Testis (tissue), 2 donors: Measurements from ENCODE around the gene VRTN.

Experiments used
- CTCF ChIP-seq, 3 experiments: fragments of 450-650 bp in 2 of 3; fragments of 200-600 bp in 1 of 3; sonication (generic) in 1 of 3; IDR thresholded peaks; one replicate each; pipeline ENCODE4 v1.5.1; 2016 to 2019; ENCODE audit warnings: antibody characterized with exemption in 3 of 3, mild to moderate bottlenecking in 2 of 3, moderate library complexity in 1 of 3
- POLR2A ChIP-seq: fragments of 450-650 bp; IDR thresholded peaks from one replicate; pipeline ENCODE4 v1.6.1; 2017; ENCODE audit warnings: antibody characterized with exemption, mild to moderate bottlenecking, moderate library complexity

GRCh38 chr14:74350211-74350927 is 2.1 kb downstream of the VRTN start:
- TF ChIP-seq CTCF (IDR thresholded peaks at IDR 0.05) (no peak), POLR2A (no peak)
